A172 (cell line): ENCODE data around the gene CTLA4. TPM values are rescaled to one million over a fixed set of nuclear protein-coding genes. Genes with fewer than 3 reads are reported as not detected.

Source experiments
- DNase-seq: peaks from one replicate; pipeline ENCODE4 v3.0.0-alpha.2; 2015; ENCODE audit warnings: low spot score
- total RNA-seq: library from RNA; depleted of rRNA; stranded (reverse); fragments of >200 nt; shearing (Covaris generic); gene quantifications from 2 replicates; pipeline ENCODE4 v1.2.3, GENCODE V29; 2014

CTLA4 gene
- total RNA-seq, 1 experiment from 2014 or later: not detected

- no peak for DNase-seq
Observed at GRCh38 chr2:203891474-203891873, 23.9 kb downstream of the CTLA4 start.

- no peak for DNase-seq
Observed at GRCh38 chr2:203892207-203892606, 24.6 kb downstream of the CTLA4 start.

DNA sequence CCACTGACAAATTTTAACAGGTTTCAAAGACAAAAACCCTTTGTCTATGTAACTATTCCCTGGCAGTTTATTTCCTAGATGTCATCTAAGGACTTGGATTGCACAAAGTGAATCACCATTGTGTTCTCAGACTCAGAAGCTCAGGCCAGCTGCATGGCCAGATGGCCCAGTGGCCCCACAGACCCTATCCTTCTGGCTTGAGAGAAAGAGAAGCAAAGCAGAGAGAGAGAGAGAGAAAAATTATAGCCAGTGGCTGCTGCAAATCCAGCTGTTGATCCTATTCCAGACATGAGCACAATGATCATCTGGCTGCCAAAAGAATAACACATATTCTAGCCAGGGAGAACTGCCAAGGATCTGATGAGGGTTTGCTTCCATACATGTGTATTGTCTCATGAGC is 25.8 kb downstream of the CTLA4 start:
- no peak for DNase-seq

- DNase-seq: no peak
Observed at GRCh38 chr2:203893840-203894239, 26.3 kb downstream of the CTLA4 start.

DNA sequence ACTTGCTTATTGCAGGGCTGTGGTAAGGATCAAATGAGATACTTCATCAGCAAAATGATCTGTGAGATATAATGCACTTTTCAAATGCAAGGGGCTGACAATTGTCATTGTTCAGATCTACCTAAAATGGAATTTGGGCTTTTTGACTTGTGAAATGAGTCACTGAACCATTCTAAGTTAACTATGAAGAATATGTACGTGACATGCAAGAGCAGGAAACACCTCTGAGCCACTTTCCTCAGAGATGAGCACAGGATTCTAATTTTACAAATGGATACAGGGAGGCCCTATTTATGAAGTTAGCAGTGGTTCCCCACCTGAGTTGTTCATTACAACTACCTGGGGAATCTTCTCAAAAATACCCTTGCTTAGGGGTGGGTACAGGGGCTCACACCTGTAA is 26.7 kb downstream of the CTLA4 start:
- no peak for DNase-seq

- no peak for DNase-seq
Observed at GRCh38 chr2:203897544-203897943, 30.0 kb downstream of the CTLA4 start.

DNA sequence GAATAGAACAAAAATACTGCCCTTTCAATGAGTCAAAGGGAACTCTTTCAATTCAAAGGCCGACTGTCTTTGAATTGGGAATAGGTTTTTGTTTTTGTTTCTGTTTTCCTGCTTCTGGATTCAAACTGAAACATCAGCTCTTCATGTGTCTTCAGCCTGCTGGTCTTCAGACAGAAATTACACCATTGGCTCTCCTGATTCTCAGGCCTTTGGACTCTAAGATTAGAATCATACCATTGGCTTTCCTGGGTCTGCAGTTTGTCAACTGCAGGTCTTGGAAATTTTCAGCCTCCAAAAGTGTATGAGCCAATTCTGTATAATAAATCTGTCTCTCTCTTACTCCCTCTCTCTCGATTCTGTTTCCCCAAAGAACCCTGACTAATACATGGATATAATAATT is 31.1 kb downstream of the CTLA4 start:
- no peak for DNase-seq

- DNase-seq: no peak
Observed at GRCh38 chr2:203900253-203900652, 32.7 kb downstream of the CTLA4 start.

DNA sequence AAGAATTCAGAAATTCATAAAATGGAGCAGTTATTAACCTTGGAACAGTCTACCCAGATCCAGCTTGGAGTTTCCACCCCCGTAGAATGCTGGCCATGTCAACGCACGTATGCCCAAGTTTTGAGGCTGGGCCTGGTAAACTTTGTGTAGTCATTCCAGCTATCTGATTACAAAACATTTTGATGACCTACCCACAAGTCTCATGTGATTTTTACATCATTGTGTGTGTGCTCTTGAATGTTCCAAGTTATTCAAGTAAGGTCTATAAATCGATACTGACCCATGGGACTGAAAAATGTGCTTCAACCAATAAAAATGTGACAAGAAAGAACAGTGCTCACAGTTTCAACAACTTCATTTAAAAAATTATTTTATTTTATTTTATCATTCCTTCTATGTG is 36.5 kb downstream of the CTLA4 start:
- DNase-seq: no peak

GRCh38 chr2:203905656-203906055 is 38.1 kb downstream of the CTLA4 start:
- DNase-seq: no peak

- no peak for DNase-seq
Observed at GRCh38 chr2:203908066-203908796, 40.7 kb downstream of the CTLA4 start.

DNA sequence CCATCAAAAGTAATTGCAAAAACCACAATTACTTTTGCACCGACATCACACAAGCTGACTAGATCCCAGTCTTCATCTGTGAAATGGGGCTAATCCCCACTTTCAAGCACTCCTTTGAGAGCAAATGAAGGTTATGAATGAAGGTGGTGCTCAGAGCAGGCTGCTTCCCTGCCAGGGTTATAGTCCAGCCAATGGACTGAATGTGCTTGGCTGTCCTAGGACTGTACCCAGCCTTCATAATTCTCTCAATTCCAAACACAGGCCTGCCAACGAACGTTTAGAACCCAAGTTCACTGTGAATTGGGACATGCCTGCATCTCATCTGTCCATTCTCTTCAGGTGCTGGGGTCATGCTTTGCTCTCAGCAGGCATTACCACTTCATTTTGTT is 41.2 kb downstream of the CTLA4 start:
- no peak for DNase-seq

DNA sequence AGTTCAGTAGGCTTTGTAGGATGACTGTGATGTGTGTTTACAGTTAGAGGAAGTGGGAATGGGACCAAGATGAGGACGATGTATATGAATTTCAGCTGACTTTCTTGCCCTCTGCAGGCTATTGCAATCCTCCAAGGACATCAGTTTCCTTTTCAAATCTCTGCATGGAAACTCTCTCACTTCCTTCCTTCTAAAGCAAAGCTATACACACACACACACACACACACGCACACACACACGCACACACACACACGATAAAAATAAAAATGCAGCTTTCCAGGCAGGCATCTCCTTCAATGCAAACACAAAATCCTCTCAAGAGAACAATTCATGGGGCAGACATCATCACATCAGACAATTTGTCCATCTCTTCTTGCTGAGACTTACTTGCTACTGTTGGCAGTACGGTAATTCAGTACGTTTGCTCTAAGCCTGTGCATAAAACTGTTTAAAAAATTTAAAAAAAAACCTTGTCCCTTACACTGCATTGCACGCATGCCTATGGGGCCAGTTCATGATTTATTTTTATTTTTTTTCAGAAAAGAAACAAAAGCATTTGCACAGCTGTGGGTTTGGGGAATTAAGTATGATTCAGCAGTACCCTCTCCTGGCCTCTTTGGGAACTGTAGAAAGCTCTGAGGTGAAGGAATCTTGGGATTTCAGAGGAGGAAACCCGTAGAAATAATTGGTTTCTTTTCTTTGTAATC is 41.8 kb downstream of the CTLA4 start:
- DNase-seq: peak; percentile 51

GRCh38 chr2:203909974-203910373 is 42.4 kb downstream of the CTLA4 start:
- DNase-seq: no peak

DNA sequence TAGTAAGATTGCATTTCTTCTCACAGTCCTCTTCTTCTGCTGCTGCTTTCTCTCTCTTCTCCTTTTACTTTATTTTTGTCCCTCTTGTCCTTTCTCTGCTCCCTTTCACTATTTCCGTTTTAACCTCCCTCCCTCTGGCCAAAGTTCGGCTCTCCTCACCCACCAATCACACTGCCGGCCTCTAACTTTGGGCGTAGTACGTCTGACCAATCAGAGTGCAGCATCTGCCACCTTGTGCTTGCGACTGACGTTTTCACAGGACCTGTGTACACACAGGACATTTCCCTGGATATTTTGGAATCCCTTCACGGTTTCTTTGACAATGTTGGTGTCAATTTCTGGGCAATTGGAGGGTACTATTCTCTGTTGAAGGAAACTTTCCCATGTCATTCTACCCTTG is 46.4 kb downstream of the CTLA4 start:
- DNase-seq: no peak

DNA sequence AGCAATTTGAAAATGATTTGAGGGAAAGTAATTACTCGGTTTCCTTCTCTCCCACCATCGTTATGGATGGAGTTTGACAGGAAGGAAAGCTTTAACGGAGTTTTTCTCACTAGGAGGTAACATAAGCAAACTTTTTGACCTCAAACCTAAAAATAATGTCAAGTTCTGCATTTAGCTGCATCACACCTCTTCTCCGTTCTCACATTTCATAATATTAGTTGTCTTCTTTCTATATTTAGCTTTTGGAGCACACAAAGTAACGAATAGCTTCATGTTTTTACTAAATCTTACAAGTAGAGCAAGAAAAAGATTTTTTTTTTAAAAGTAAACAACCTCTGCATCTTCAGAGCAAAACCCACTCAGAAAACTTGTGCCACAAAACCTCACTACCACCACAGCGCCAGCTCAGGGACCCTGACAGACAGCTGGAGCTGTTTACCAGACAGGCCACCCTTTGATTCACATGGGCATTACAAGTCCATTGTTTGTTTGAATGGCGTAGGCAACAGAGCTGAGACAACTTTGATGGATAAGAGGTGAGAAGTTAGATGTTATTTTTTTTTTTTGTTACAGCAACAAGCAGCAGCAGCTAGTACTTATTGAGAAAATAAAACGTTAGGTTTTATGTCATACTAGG is 47.1 kb downstream of the CTLA4 start:
- no peak for DNase-seq

DNA sequence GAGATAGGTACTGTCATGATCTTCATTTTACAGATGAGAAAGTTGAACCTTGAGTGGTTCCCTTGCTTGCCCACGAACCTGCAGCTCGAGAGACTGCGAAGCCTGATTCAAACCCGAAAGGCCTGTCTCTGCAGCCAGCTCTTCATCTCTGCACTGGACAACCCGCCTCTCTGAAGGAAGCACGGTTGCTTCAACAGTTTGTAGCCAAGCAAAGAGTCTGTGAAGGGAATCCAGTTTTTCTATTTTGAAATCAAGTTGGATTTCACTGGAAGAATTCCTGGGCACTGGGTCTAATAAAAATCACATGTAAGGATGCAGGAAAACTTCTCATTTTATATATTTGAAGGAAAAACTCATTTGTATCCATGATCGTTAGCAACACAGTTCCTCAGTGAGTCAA is 47.7 kb downstream of the CTLA4 start:
- no peak for DNase-seq

DNA sequence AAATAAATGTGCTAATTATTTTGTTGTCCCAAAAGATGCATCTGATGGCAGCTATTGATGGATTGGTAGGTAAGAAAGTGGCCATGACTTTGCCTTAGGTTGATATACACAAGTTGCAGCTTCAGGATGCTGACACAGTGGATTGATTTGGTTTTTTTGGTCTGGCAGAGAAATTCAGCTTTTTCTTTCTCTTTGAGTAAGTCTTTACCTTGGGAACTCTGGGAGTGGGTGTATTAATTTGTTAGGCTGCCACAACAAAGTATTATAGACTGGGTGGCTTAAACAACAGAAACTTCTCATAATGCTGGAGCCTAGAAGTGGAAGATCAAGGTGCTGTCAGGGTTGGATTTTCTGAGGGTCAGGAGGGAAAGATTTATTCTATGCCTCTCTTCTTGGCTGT is 49.2 kb downstream of the CTLA4 start:
- no peak for DNase-seq

GRCh38 chr2:203918264-203918663 is 50.7 kb downstream of the CTLA4 start:
- no peak for DNase-seq

DNA sequence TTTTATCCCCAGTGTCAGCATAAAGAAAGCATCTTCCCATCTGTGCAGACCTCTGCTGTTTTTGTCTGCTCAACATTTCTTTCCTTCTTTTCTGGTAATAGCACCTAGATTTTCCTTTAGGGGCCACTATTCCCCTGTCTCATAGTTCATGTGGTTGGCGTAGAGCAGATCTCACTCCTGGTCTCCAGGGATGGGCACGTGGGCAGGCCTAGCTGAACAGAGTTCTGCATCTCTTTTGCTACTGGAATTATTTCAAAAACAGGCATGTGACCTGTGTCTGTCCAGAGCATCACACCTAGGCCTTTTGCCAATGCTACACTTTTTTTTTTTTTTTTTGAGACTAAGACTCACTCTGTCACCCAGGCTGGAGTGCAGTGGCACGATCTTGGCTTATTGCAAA is 51.3 kb downstream of the CTLA4 start:
- DNase-seq: no peak
